NCI-H748 (cell line): Measurements from ENCODE around the gene DLG1.

ENCODE experiments used
- DNase-seq: peaks from one replicate; lab custom pipeline; 2025; ENCODE audit not compliant: unreplicated experiment; lab: John Stamatoyannopoulos, UW

Gene DLG1

GRCh38 chr3:197298341-197298944 is at the start of gene DLG1:
DLG1 (minus strand) TSS chr3:197298612; CDS start chr3:197297204, 1,408 bp downstream.
- DNase-seq: peak; percentile 82

DNA sequence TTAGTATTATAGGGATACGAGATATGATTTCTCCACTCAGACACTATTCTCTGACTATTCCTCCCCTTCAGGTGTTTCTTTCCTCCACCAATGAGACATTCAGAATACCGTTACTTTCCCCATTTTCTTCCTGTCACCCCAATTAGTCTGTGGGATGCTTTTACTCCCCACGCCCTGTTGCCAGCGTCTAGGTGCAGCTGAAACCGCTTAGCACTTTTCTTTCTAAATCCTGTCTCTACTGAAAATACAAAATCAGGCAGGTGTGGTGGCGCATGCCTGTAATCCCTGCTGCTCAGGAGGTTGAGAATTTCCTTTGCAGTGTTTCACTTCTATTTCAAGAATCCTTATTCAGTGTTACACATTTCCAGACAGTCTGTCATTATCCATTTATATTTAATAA is 49.6 kb upstream of the DLG1 start:
- DNase-seq: no peak

GRCh38 chr3:197345390-197345789 is 47.0 kb upstream of the DLG1 start:
- no peak for DNase-seq

GRCh38 chr3:197344582-197345318 is 46.3 kb upstream of the DLG1 start:
- DNase-seq: no peak

DNA sequence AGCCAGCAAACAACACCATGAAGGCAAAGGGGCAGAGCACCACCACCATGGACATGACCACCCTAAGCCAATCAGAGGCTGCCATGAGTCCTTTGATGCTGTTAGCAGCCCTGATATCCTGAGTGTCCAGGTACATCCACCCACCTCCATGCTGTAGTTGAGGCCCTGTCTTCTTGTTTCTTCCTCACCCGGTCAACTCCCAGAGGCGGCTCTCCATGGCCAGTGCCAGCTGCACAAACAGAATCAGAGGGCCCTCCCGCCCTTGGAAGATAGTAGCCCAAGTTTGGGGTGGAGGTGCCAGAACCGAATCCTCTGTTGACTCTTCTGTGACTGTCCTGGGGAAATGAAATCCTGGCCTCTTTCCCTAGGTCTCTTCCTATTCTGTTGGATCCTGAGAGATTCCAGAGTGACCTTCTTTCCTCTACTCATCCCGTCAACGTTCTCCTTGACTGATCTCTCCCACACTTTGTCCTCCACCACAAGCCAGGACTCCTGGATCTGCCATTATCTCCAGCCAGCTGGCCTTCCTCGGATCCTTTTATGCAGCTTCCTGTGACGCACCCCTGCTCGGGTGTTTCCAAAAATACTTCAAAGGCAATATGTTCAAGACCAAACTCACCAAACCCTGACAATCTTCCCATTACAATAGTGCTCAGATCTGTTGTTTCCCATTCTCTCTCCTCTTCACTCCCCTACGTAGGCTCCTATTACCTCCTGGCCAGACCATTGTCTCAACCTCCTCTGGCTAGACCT is 45.4 kb upstream of the DLG1 start:
- DNase-seq: no peak

- DNase-seq: no peak
Observed at GRCh38 chr3:197343111-197343510, 44.7 kb upstream of the DLG1 start.

- no peak for DNase-seq
Observed at GRCh38 chr3:197340521-197340871, 42.1 kb upstream of the DLG1 start.

- no peak for DNase-seq
Observed at GRCh38 chr3:197339841-197340520, 41.6 kb upstream of the DLG1 start.

GRCh38 chr3:197338586-197338985 is 40.2 kb upstream of the DLG1 start:
- no peak for DNase-seq

DNA sequence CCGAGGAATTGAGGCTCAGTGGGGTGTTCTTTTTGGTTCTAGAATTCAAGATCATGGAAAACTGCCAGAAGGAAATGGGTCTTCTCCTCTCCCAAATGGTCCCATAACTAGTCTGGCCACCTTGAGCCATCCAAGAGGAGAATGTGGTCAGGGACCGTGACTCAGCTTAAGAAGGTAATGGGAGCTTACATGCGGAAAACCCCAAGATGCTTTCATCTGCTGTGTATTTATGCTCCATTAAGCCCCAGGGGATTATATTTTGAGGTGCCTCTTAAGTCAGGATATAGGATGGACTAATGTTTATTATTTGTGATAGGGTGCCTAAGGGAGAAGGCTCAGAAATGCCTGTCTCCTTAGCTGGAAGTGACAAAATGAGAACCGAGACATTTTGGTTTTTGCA is 39.2 kb upstream of the DLG1 start:
- DNase-seq: no peak

- no peak for DNase-seq
Observed at GRCh38 chr3:197337214-197337613, 38.8 kb upstream of the DLG1 start.

- no peak for DNase-seq
Observed at GRCh38 chr3:197336348-197336747, 37.9 kb upstream of the DLG1 start.

DNA sequence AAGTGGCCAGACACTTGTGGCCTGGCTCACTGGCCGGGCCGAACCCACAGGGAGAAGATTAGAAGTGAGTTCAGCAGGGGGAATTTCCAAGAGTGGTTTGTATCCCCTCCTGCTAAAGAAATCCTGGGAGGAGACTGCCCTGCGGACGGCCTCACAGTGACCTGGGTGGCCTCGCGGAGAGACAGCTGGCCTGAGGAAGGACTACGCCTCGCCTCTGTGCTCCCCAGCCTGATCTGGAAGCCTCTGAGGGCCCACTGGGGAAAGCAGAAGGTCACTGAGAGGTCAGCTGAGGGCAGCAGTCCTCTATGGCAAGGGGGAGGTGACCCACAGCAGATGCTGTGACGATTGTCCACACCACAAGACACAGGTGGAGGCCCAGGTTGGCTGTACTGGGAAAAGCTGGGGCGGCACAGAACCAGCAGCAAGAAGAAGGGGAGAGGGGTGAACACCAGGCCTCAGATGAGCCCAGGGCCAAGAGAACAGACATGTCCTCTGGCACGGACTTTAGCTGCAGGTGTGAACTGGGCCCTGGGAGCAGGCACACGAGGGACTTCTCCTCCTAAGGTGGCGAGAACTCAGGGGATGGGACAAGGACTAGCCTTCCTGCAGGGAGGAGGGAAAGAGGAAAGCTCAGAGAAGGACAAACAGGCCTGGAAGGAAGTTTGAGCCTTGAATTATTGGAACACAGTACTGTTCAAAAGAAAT is 37.2 kb upstream of the DLG1 start:
- no peak for DNase-seq

DNA sequence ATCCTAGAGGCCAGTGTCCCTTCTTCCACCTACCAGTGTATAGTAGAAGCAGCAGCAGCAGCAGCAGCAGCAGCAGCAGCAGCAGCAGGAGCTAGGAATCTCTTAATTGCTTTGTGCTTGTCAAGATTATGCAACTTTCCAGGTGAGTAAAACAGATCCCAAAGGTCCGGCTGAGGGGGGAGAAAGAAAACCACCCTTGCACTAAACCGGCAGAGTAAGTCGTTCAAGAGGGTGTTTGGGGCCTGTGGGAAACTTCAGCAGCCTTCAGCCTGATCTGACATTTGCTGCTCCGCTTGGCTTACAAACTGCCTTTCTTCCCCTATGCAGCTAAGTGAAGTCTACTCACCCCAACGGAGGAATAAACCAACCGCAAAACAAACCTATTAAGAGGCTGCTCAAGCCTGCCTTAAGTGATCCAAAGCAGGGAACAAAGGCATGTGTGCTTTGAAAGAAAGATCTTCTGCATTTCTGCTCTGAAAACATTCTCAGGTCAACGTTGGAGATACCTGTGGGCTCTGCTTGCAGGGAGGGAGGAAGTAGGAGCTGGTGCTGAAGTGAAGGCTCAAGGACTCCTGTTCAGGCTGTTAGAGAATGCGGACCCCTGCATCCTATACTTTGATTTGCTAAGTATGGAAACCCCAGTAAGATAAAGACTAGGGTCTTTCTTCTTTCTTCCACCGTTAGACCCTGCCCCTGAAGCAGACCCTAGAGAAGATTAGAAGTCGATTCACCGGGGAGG is 35.7 kb upstream of the DLG1 start:
- DNase-seq: no peak

- DNase-seq: no peak
Observed at GRCh38 chr3:197331131-197331530, 32.7 kb upstream of the DLG1 start.

DNA sequence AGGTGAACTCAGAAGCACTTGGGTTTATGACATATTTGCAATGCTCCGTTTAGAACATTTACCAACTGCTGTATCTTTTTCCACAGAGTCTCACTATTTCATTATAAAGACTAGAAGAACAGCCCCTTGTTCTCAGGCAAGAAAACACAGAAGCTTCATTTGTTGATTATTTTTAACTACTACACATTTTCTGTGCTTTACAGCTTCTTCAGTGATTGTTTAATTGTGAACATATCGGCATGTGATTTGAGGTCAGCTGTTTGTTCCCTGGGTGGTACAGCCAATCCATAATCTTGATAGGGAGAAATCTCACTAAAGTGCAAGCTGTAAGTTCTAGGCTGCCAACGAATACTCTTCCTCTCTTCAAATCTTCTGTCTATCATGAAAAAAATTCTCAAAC is 31.0 kb upstream of the DLG1 start:
- DNase-seq: no peak

DNA sequence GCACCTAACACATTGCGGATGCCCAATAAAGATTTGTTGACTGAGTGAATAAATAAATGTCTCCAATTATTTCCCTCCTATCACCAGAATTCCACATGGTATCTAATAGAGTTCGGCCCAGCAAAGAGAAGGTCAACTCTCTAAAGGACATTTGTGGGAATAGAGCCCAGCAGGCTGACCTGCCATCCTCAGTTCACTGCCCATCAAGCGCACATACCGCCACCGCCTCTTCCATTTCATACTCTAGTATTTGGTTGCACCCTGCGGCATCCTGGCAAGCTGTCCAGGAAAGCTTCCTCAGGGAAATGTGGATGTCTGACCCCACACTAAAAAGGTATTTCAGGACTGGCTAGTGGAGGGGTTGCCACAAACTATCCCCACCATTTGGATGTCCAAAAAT is 29.8 kb upstream of the DLG1 start:
- no peak for DNase-seq

GRCh38 chr3:197327701-197328100 is 29.3 kb upstream of the DLG1 start:
- DNase-seq: no peak

GRCh38 chr3:197325773-197326172 is 27.4 kb upstream of the DLG1 start:
- no peak for DNase-seq

- DNase-seq: no peak
Observed at GRCh38 chr3:197322149-197322548, 23.7 kb upstream of the DLG1 start.
